NK-92 treated with Interleukin-12 subunit alpha and Interleukin-12 subunit beta, amount 100 ng/mL, for 24 hours (cell line): Measurements from ENCODE around the gene SIX2.

Source experiments
- DNase-seq: peaks from one replicate; lab custom pipeline; 2025; lab: John Stamatoyannopoulos, UW

The SIX2 gene

DNA sequence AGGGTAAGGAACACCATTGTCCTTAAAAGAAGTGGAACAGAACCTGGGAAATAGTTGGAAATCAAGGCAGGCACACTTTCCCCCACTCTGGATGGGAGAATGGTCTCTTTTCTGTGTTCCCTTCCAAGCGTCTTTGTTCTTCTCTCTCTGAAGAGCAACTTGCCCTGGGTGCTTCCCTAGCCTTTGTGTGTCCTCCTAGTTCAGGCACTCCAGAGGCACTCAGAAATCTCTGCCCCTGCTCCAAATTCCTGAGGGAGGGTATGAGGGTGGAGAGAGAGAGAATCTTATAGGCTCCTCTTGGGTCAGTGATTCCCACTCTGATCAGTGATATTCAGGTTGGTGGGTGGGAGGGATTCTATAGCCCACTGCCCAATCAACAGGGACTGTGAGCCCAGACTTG is 8.8 kb upstream of the SIX2 start:
- DNase-seq: no peak

DNA sequence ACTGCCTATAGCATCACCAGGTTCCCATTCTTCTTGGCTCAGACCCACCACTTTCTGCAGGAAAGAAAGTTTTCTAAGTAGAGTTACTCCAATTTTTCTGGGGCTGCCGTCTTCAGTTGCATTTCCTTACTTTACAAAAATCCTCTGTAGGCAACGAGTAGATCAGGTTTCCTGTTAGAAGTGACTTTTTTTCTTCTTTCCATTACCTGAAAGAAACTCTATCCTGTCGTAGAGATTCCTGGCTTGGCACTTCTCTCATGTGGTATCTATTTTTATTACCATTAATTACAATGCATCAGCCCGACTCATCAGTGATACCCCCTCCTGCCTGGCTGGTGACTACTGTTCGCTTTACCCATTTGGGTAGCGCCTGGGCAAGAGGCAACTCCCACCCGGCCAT is 5.6 kb upstream of the SIX2 start:
- no peak for DNase-seq

DNA sequence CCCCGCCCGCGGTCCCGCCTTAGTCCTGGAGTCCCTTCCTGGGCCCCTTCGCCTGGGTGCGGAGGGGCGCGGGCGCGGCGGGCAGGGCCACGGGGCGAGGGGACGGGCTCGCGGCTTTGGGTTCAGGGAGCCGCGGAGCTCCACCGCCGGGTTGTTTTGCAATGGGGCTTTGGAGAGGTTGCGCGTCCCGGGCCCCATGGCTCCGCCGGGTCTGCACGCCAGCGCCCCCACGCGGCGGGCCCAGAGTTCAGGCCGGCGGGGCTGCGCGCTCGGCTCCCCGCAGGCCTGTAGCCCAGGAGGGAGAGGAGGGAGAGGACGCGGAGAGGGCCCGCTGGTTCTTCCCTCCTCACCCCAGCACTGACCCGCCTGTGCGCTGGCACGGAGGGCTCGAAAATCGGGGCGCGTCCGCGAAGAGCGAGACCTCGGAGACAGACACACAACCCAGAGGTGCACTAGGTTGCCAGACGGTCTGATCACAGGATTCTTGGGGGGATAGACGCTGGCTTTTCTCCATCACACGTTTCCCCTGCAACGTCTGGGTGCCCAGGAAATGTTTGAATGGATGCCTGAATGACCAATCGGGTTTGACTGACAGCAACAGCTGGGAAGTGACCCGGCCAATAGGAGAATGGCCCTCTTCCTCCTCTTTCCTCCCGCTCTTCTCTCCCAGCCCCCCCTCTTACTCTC is 4.9 kb upstream of the SIX2 start:
- no peak for DNase-seq

DNA sequence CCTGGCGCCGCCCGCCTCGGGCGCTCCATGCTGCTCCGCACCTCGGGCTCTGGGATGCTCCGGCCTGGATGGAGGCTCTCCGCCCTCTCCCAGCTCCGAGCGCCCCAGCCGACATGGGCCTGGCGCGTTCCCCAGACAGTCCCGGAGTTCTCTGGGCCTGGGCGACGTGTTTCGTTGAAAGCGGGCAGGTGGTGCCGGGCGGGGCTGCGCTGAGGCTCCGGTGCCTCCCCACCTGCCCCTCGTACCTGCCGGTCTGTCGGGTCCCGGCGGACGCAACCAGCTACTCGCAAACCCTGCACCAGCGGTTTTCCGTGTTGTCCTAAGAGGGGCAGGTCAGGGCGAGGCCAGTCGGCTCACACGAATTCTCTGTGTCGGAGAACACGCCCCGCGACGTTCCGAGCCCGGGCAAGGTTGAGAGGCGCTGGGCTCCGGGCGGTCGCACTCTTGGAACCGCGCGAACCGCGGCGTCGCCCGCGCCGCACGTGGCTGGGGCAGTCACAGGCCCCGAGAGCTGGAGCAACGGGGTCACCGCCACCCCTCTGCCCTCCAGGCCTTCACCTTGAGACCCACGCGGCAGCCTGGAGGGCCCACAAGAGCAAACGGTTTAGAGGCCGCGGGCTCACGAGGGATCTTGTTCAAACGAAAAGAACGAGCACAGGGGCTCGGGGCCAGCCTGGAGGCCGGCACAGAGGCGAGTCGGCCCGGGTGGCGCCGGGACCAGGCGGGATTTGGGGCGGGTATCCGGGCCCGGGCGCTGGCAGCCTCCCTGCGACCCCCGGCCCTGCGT is 4.2 kb upstream of the SIX2 start:
- no peak for DNase-seq

- no peak for DNase-seq
These were observed 3.5 kb upstream of the SIX2 start for GRCh38 chr2:45012733-45013132.

DNA sequence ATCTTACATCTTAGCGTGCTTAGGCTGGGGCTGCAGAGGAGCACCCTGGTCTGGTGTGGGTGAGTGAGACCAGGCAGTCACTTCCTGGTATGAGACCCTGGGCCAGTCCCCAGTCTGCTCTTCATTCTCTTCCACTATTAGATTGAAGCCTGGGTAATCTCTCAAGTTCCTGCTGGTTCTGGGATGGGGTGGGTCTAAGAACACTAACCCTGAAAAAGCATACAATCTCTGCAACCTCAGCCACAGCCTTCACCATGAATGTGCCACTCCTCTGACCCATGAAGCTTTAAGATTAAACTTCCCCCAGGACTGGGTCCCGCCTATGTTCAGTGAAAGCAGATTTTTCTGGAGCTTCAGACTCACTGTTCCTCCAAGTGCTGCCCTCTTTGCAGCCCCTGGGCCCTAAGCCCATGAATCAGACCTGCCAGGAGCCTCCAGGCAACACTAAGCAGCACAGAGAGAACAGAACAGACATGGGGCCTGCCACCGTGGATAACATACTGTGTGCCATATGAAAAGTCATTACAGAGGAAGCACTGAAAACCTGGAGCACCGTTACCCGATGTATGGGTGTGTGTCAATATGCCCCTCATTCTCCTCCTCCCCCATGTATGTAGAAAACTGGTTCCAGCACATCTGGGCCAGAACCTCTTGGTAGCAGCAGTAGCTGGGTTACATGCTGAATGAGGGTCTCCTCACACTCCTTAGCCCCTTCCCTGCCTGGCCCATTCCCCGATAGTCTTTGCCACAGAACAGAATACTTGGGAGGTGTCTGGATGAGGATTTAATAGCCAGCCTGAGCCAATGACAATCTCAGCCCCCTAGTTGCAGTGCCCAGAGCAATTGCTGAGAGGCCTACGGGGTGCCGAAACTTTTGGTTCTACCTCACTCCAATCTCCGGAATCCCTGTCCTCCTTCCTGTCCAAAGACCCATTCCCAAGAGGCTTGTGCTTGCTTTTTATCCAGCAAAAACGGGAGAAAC is 2.7 kb upstream of the SIX2 start:
- DNase-seq: no peak

DNA sequence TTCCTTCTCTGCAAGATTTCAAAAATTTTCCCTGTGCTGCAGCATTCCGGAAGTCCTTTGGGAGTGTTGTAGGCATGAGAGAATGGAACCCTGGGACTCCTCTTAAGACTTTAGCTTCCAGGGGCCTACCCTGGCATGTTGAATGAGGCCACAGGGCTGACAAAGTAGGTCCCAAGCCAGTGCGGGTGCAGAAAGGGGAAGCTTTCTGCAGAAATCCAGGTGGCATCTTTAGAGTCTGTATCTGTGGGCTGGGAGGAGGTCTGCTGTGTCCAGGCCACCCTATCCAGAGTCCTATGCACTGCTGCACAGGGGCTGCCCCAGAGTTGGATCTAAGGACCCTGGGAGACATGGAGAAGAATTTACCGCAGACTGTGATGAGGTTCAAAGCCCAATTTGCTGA is 1.9 kb upstream of the SIX2 start:
- no peak for DNase-seq

- no peak for DNase-seq
These were observed 1.4 kb upstream of the SIX2 start for GRCh38 chr2:45010702-45011012.

DNA sequence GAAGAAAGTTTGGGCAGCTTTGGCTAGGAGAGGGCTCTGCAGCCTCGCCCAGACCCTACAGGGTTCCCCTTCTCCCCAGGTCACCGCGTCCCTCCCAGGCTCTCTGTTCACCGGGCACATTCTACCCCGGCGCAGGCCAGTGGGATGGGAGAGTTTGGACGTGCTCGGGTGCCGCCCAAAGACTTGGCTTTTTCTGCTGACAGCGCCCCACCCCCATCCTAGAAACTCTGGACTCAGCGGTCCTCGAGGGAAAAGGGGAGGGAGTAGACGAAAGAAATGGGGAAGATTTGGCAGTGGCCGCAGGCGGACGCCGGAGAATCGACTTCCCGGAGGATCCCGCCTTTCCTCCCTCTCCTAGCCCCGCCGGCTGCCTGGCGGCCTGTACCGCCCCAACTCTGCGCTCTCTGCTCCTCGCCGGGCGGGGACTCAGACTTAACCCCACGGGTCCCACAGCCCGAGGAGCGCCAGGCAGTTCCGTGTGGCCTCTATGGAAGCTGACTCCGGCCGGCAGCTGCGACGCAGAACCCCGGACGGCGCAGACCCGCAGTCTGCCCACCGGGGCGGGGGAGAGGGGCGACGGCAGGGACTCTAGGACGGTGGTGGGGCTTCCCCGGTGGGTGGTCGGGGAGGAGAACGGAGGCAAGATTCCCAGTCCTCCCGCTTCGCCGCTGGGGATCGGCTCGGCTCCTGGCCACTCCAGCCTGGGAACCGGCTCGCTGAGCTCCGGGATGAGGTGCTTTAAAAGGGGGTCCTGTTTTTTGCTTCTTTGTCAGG is 863 bp upstream of the SIX2 start:
- no peak for DNase-seq

DNA sequence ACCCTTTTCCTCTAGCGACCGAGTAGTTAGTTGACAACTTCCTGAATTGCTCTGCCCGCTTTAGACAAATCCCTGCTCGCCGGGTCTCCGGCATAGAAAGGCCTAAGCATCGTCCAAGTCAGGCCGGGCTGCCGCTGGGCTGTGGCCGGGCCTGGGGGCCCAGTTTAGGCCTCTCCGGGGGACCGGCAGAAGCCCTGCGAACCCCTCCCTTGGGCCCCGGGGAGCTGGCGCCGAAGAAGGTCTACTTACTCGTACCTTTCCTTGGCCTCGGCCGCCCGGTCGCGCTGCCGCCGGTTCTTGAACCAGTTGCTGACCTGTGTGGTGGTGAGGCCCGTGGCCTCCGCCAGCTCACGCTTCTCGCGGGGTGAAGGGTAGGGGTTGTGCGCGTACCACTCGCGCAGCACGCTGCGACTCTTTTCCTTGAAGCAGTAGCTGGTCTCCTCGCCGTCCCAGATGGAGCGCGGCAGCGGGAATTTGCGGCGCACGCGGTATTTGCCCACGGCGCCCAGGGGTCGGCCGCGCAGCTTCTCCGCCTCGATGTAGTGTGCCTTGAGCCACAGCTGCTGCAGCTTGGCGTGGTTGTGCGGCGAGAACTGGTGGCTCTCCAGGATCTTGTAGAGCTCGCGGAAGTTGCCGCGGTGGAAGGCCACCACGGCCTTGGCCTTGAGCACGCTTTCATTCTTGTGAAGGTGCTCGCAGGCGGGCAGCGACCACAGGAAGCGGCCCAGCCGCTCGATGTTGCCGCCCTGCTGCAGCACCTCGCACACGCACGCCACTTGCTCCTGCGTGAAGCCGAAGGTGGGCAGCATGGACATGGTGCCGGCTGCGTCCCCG is 739 bp downstream of the SIX2 start:
- no peak for DNase-seq

- no peak for DNase-seq
These were observed 1.3 kb downstream of the SIX2 start for GRCh38 chr2:45007961-45008295.

GRCh38 chr2:45006942-45007287 is 2.3 kb downstream of the SIX2 start:
- DNase-seq: no peak

DNA sequence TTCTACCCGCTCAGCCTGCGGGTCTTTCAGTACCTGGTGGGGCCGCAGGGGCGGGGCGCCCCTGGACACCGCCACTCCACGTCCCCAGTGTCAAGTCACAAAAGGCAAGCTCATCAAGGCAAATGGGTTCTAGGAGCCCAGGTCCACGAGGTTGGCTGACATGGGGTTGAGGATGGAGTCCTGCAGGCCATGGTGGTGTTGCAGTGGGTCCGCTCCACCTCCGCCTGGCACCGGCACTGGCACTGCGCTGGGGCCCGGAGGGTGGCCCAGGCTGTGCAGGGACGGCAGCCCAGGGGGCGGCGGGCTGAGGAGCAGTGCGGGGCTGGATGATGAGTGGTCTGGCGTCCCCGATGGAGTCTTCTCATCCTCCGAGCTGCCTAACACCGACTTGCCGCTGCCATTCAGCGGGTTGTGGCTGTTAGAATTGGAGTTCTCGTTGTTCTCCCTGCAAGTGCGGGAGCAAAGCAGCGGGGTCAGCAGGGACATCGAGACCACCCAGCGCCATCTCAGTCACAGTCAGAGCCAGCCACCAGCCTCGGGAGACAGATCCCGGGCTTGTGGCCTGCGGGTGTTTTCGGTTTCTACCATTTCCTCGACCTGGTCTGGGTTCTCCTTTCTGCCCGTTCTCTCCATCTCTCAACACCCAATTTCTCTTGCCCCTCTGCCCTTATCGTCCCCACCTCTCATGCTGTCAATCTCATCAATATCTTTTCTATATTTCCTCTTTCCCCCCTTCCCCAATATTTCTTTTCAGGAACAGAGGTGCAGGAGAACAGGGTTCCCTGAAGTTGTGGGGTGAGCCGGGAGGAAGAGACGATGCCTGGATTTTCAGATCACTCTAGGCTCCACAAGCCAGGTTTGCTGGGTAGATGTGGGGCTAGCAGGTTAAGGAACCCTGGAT is 3.0 kb downstream of the SIX2 start:
- no peak for DNase-seq

- no peak for DNase-seq
These were observed 3.8 kb downstream of the SIX2 start for GRCh38 chr2:45005261-45006002.

- no peak for DNase-seq
These were observed 4.6 kb downstream of the SIX2 start for GRCh38 chr2:45004562-45005191.

DNA sequence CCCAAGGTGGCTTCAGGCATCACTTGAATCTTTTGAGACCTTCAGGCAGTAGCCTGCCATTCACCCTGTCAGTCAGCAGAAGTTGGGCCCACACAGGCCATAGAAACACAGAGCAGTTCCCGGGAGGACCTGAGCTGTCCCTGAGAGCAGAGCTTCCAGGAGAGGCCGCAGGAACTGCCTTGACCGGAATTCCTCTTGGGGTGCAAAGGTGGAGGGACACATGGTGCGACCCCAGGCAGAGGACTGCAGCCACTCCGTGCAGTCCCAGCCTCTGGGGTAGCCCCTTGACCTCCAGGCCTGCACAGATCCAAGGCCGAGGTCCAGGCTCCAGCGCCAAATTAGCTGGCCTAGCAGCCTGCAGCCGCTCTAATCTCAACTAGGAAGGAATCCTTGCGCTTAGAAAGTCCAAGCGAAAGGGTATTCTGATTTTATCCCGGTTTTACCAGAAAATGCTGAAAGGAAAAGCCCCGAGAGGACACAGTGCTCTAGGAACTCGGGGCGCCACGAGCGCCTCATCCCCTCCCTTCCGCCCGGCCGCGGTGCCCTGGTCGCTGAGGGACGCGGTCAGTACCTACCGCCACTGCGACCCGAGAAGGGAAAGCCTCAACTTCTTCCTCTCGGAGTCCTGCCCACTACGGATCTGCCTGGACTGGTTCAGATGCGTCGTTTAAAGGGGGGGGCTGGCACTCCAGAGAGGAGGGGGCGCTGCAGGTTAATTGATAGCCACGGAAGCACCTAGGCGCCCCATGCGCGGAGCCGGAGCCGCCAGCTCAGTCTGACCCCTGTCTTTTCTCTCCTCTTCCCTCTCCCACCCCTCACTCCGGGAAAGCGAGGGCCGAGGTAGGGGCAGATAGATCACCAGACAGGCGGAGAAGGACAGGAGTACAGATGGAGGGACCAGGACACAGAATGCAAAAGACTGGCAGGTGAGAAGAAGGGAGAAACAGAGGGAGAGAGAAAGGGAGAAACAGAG is 5.4 kb downstream of the SIX2 start:
- DNase-seq: no peak

- no peak for DNase-seq
These were observed 6.6 kb downstream of the SIX2 start for GRCh38 chr2:45002686-45003085.

DNA sequence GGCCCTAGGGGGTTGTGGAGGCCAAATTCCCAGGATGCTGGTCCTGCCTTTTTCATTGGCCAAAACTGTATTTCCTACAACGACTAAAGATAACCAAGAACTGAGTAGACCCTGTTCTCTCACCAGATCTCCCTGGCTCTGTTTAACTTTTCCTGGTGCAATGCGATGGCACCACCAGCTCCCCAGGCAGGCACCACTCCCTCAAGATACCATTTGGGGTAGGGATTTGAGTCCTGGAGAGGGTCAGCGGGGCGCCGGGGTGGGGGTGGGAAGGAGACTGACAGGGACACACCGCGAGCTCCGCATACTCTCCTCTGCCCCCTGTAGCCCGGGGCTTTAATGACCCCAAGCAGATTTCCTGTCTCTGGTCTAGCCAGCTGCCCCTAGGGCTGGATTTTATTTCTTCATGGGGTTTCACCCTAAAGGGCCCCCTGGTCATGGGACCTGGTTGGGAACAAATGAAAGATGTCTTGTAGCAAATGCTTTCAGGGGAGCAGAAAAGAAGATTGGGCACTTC is 7.3 kb downstream of the SIX2 start:
- DNase-seq: no peak
